COLO829 (cell line): ENCODE results near the gene ITGA3.
A peak's percentile ranks its signal among the peaks of the same experiment; 100 is the strongest.

Source experiments
- DNase-seq: peaks from one replicate; pipeline ENCODE4 v3.0.0; 2012; ENCODE audit warnings: low spot score

The ITGA3 gene

GRCh38 chr17:50055426-50056216 lies at the start of gene ITGA3:
ITGA3 (plus strand) TSS chr17:50056110; CDS start chr17:50056440, 330 bp downstream.
- peak; percentile 56 for DNase-seq

GRCh38 chr17:50009282-50009681 lies 46.6 kb upstream of the ITGA3 start:
- no peak for DNase-seq

GRCh38 chr17:50013079-50013478 lies 42.8 kb upstream of the ITGA3 start:
- no peak for DNase-seq

GRCh38 chr17:50014471-50015088 lies 41.3 kb upstream of the ITGA3 start:
- DNase-seq: no peak

GRCh38 chr17:50015146-50015545 lies 40.8 kb upstream of the ITGA3 start:
- DNase-seq: no peak

- DNase-seq: no peak
These were observed 37.0 kb upstream of the ITGA3 start for GRCh38 chr17:50018909-50019308.

GRCh38 chr17:50020841-50021599 lies 34.9 kb upstream of the ITGA3 start:
- DNase-seq: no peak

GRCh38 chr17:50021681-50022370 lies 34.1 kb upstream of the ITGA3 start:
- no peak for DNase-seq

GRCh38 chr17:50022463-50023130 lies 33.3 kb upstream of the ITGA3 start:
- DNase-seq: no peak

GRCh38 chr17:50023520-50023919 lies 32.4 kb upstream of the ITGA3 start:
- no peak for DNase-seq

- DNase-seq: no peak
These were observed 31.1 kb upstream of the ITGA3 start for GRCh38 chr17:50024808-50025207.

- DNase-seq: no peak
These were observed 29.7 kb upstream of the ITGA3 start for GRCh38 chr17:50026046-50026675.

- DNase-seq: peak; percentile 82
These were observed 29.1 kb upstream of the ITGA3 start for GRCh38 chr17:50026837-50027171.

- peak; percentile 84 for DNase-seq
These were observed 28.6 kb upstream of the ITGA3 start for GRCh38 chr17:50027172-50027880.

GRCh38 chr17:50027881-50028735 lies 27.8 kb upstream of the ITGA3 start:
- peak; percentile 78 for DNase-seq

- no peak for DNase-seq
These were observed 27.2 kb upstream of the ITGA3 start for GRCh38 chr17:50028736-50029120.

- no peak for DNase-seq
These were observed 26.7 kb upstream of the ITGA3 start for GRCh38 chr17:50029185-50029584.

GRCh38 chr17:50033316-50033715 lies 22.6 kb upstream of the ITGA3 start:
- no peak for DNase-seq

GRCh38 chr17:50034498-50035364 lies 21.2 kb upstream of the ITGA3 start:
- DNase-seq: no peak
